GM18517 (cell line): Measurements from ENCODE around the gene COL6A3.
A peak's percentile ranks its signal among the peaks of the same experiment; 100 is the strongest.

Source experiments
- ATAC-seq: cut with Tn5 transposase; IDR thresholded peaks from one replicate; pipeline ENCODE4 v1.9.1; 2021; ENCODE audit warnings: mild to moderate bottlenecking, moderate library complexity; ENCODE audit not compliant: unreplicated experiment

COL6A3 gene

GRCh38 chr2:237441605-237442274, 27.8 kb upstream of the COL6A3 start:
- ATAC-seq = no peak

- no peak for ATAC-seq
Observed at GRCh38 chr2:237440819-237441281, 26.9 kb upstream of the COL6A3 start.

- ATAC-seq = no peak
Observed at GRCh38 chr2:237438080-237438940, 24.3 kb upstream of the COL6A3 start.

- ATAC-seq = no peak
Observed at GRCh38 chr2:237437566-237437965, 23.6 kb upstream of the COL6A3 start.

- no peak for ATAC-seq
Observed at GRCh38 chr2:237435844-237436587, 22.1 kb upstream of the COL6A3 start.

GRCh38 chr2:237434866-237435311, 20.9 kb upstream of the COL6A3 start:
- ATAC-seq = no peak

GRCh38 chr2:237433920-237434676, 20.1 kb upstream of the COL6A3 start:
- no peak for ATAC-seq

GRCh38 chr2:237432484-237433092, 18.6 kb upstream of the COL6A3 start:
- no peak for ATAC-seq

- ATAC-seq = no peak
Observed at GRCh38 chr2:237431837-237432236, 17.9 kb upstream of the COL6A3 start.

GRCh38 chr2:237431372-237431771, 17.4 kb upstream of the COL6A3 start:
- ATAC-seq = no peak

GRCh38 chr2:237430861-237431260, 16.9 kb upstream of the COL6A3 start:
- no peak for ATAC-seq

- ATAC-seq = no peak
Observed at GRCh38 chr2:237429753-237430152, 15.8 kb upstream of the COL6A3 start.

- ATAC-seq = peak; percentile 57
Observed at GRCh38 chr2:237427769-237428506, 14.0 kb upstream of the COL6A3 start.

- ATAC-seq = no peak
Observed at GRCh38 chr2:237426517-237426916, 12.6 kb upstream of the COL6A3 start.

GRCh38 chr2:237425320-237425719, 11.4 kb upstream of the COL6A3 start:
- ATAC-seq = no peak

- ATAC-seq = no peak
Observed at GRCh38 chr2:237424544-237424943, 10.6 kb upstream of the COL6A3 start.

GRCh38 chr2:237423891-237424290, 9.9 kb upstream of the COL6A3 start:
- no peak for ATAC-seq

- ATAC-seq = no peak
Observed at GRCh38 chr2:237422309-237422708, 8.3 kb upstream of the COL6A3 start.

- no peak for ATAC-seq
Observed at GRCh38 chr2:237421542-237422116, 7.7 kb upstream of the COL6A3 start.
